K562 (cell line): Measurements from ENCODE around the gene RGS6.

Experiments used
- ARNT ChIP-seq, 2 experiments: fragments of 450-650 bp; IDR thresholded peaks; 2 replicates each; pipeline ENCODE4 v1.6.1; 2016; ENCODE audit warnings: mild to moderate bottlenecking in 1 of 2
- BACH1 ChIP-seq: fragments of 200-800 bp; sonication (Bioruptor generic); IDR thresholded peaks from 2 replicates; pipeline ENCODE4 v1.6.1; 2016; ENCODE audit warnings: missing genetic modification characterization, missing compliant biosample characterization
- CREM ChIP-seq: IDR thresholded peaks from 2 replicates; pipeline ENCODE4 v1.6.1; 2014; ENCODE audit warnings: antibody characterized with exemption, low read depth
- GABPA ChIP-seq: fragments of 200-800 bp; sonication (Bioruptor generic); conservative IDR thresholded peaks from 2 replicates; pipeline ENCODE4 v1.6.1; 2016; ENCODE audit warnings: low read depth, missing genetic modification characterization, missing compliant biosample characterization
- GABPB2 ChIP-seq: fragments of 250-450 bp; sonication (Bioruptor Pico); conservative IDR thresholded peaks from 2 replicates; pipeline ENCODE4 v1.5.1; 2021; ENCODE audit warnings: mild to moderate bottlenecking
- MEF2A ChIP-seq: IDR thresholded peaks from 2 replicates; pipeline ENCODE4 v1.6.1; 2011; ENCODE audit warnings: low read depth, mild to moderate bottlenecking, low read length, moderate library complexity; ENCODE audit not compliant: control insufficient read depth
- ZNF24 ChIP-seq: fragments of 450-650 bp; IDR thresholded peaks from 2 replicates; pipeline ENCODE4 v1.6.1; 2016

DNA sequence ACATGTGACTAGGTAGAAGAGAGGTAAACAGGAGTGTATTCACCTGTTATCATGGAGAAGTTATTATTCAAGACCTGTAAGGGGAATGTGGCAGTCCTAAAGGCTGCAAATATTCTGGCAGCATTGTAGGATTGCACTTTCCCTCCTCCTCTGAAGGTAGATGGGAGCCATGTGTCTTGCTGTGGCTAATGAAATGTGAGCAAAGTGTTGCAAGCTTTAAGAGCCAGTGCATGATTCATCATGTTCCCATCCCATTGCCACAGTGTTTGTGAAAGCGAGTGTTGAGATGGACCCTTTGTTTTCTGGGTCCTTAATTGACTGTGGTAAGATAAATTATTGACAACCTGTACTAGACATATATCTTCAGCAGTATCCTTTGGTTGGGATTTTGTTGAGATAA, 128.7 kb downstream of the RGS6 start:
- TF ChIP-seq MEF2A = no peak
- no peak for TF ChIP-seq GABPB2 (CRISPR knock-in tag)
- TF ChIP-seq BACH1 (tag) = no peak
- no peak for TF ChIP-seq ZNF24
- no peak for TF ChIP-seq CREM
- TF ChIP-seq ARNT (IDR thresholded peaks at IDR 0.05) = no peak
- TF ChIP-seq GABPA (tag) = no peak
